ENCODE measurements around the gene ACAT1. TPM values are rescaled to one million over a fixed set of nuclear protein-coding genes. Genes with fewer than 3 reads are reported as not detected.
A peak's percentile ranks its signal among the peaks of the same experiment; 100 is the strongest.

Gene ACAT1
- total and polyA plus RNA-seq, 10 of the 15 experiments (the other 5 are each of a cell fraction or from before 2014, with no cell fraction given) = 57.1 to 139 (median 91.2) TPM

GRCh38 chr11:108135845-108136544, 14.6 kb downstream of the ACAT1 start:
- H3K27ac ChIP-seq (ENCODE audit: control insufficient read depth, insufficient read depth) = no peak overlapping the region
- H4K20me1 ChIP-seq (ENCODE audit: control insufficient read depth, insufficient read depth) = no peaks in the 10 kb centered on the region
- no peaks in the 10 kb centered on the region for H3K79me2 ChIP-seq (ENCODE audit: control insufficient read depth, insufficient read depth, low read length)
- H3K4me2 ChIP-seq (ENCODE audit: control insufficient read depth, insufficient read depth) = no peak overlapping the region
- ChIA-PET SMC1A (ENCODE audit: uncharacterized antibody, unreplicated experiment) (no interaction called here), POLR2A (interaction anchor here (1.2 kb wide), 1 partner anchor 8 kb away, joined by 4 read pairs; no protein-coding TSS in a partner anchor), RAD21 (ENCODE audit: unreplicated experiment) (interaction anchor here (0.6 kb wide), 1 partner anchor 9 kb away, joined by 3 read pairs; no protein-coding TSS in a partner anchor), CTCF (no interaction called here)
- H3K9ac ChIP-seq (ENCODE audit: control insufficient read depth, insufficient read depth, low read length) = no peak overlapping the region
- H3K36me3 ChIP-seq (ENCODE audit: control insufficient read depth in 2 of 2, insufficient read depth in 2 of 2, low read length in 1 of 2) = peaks cover 0 to 7% of the 10 kb centered on the region in 2 experiments; a peak in 3 of 4 replicates
- H2AFZ ChIP-seq (ENCODE audit: control insufficient read depth, low read depth, low read length) = no peak overlapping the region
- no peaks in the 10 kb centered on the region for H3K9me3 ChIP-seq (replicated peaks; ENCODE audit: control insufficient read depth, insufficient read depth, low read length)
- WGBS (ENCODE audit: insufficient coverage, insufficient replicate concordance, low lambda C conversion rate, missing lambda C conversion rate) = 45% methylated on average over 2 of the region's 2 CpGs
- ATAC-seq (peak; percentile 78), DNase-seq (ENCODE audit: low read depth, low spot score) (no peak), FAIRE-seq (peak; percentile 57)
- H3K4me1 ChIP-seq (ENCODE audit: control insufficient read depth, insufficient read depth, low read length) = no peaks in the 10 kb centered on the region
- in situ Hi-C loops (cut with MboI) (no loop called here), intact Hi-C loops (cut with micrococcal nuclease; ENCODE audit: unreplicated experiment) (no loop called here)
- H3K27me3 ChIP-seq (replicated peaks in 1 of 2; ENCODE audit: control insufficient read depth in 2 of 2, insufficient read depth in 2 of 2, low read length in 1 of 2) = no peaks in the 10 kb centered on the region
- BruUV-seq (replicated peaks) = no TSS peak
- H3K4me3 ChIP-seq = no peak overlapping the region
- TF ChIP-seq KDM1A (IDR thresholded peaks at IDR 0.05; ENCODE audit: borderline replicate concordance) (no peak), TCF3 (IDR thresholded peaks at IDR 0.05; ENCODE audit: borderline replicate concordance, insufficient read depth, low read depth, low read length) (no peak), MYC (IDR thresholded peaks at IDR 0.05; ENCODE audit: insufficient read depth, insufficient read length, insufficient replicate concordance, low read length, severe bottlenecking) (no peak), JUND (IDR thresholded peaks at IDR 0.05; ENCODE audit: low read depth, low read length) (no peak), BCLAF1 (IDR thresholded peaks at IDR 0.05) (no peak), RCOR1 (conservative IDR thresholded peaks at IDR 0.05; ENCODE audit: low read depth, low read length) (no peak), ZBTB4 (CRISPR knock-in tag; IDR thresholded peaks at IDR 0.05) (no peak), FOXM1 (IDR thresholded peaks at IDR 0.05; ENCODE audit: low read depth, low read length) (no peak), PAX8 (IDR thresholded peaks at IDR 0.05) (no peak)
- TF ChIP-seq, protein P1, sequence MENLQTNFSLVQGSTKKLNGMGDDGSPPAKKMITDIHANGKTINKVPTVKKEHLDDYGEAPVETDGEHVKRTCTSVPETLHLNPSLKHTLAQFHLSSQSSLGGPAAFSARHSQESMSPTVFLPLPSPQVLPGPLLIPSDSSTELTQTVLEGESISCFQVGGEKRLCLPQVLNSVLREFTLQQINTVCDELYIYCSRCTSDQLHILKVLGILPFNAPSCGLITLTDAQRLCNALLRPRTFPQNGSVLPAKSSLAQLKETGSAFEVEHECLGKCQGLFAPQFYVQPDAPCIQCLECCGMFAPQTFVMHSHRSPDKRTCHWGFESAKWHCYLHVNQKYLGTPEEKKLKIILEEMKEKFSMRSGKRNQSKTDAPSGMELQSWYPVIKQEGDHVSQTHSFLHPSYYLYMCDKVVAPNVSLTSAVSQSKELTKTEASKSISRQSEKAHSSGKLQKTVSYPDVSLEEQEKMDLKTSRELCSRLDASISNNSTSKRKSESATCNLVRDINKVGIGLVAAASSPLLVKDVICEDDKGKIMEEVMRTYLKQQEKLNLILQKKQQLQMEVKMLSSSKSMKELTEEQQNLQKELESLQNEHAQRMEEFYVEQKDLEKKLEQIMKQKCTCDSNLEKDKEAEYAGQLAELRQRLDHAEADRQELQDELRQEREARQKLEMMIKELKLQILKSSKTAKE (IDR thresholded peaks at IDR 0.05; ENCODE audit: low read depth, poor library complexity, severe bottlenecking) = peak; percentile 42
- TF ChIP-seq, protein P2, sequence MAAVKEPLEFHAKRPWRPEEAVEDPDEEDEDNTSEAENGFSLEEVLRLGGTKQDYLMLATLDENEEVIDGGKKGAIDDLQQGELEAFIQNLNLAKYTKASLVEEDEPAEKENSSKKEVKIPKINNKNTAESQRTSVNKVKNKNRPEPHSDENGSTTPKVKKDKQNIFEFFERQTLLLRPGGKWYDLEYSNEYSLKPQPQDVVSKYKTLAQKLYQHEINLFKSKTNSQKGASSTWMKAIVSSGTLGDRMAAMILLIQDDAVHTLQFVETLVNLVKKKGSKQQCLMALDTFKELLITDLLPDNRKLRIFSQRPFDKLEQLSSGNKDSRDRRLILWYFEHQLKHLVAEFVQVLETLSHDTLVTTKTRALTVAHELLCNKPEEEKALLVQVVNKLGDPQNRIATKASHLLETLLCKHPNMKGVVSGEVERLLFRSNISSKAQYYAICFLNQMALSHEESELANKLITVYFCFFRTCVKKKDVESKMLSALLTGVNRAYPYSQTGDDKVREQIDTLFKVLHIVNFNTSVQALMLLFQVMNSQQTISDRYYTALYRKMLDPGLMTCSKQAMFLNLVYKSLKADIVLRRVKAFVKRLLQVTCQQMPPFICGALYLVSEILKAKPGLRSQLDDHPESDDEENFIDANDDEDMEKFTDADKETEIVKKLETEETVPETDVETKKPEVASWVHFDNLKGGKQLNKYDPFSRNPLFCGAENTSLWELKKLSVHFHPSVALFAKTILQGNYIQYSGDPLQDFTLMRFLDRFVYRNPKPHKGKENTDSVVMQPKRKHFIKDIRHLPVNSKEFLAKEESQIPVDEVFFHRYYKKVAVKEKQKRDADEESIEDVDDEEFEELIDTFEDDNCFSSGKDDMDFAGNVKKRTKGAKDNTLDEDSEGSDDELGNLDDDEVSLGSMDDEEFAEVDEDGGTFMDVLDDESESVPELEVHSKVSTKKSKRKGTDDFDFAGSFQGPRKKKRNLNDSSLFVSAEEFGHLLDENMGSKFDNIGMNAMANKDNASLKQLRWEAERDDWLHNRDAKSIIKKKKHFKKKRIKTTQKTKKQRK (IDR thresholded peaks at IDR 0.05; ENCODE audit: low read depth, low read length) = no peak
